Panc1 (cell line): ENCODE data around the gene CRYBG1. TPM values are rescaled to one million over a fixed set of nuclear protein-coding genes. Genes with fewer than 3 reads are reported as not detected.
A peak's percentile ranks its signal among the peaks of the same experiment; 100 is the strongest.

ENCODE experiments used
- ATAC-seq: fragments of 200-7000 bp; cut with Tn5 transposase; 2 replicates; pipeline ENCODE4 v1.9.1; 2020; ENCODE audit warnings: mild to moderate bottlenecking, moderate library complexity
- BruUV-seq: library from RNA; stranded (reverse); fragments of 400-500 nt; replicated peaks from 2 replicates; lab custom pipeline; 2021; lab: Mats Ljungman, UMichigan
- CTCF ChIA-PET: fragments of 300-600 bp; sonication (Branson Sonifier 250); formaldehyde crosslinking; loops from one replicate; lab custom pipeline; 2022; ENCODE audit warnings: antibody characterized with exemption; lab: Charles Lee
- POLR2A ChIA-PET: fragments of 300-600 bp; sonication (Branson Sonifier 250); formaldehyde crosslinking; loops from one replicate; lab custom pipeline; 2022; ENCODE audit warnings: antibody characterized with exemption; lab: Charles Lee
- DNase-seq: peaks from one replicate; pipeline ENCODE4 v3.0.0-alpha.2; 2010; ENCODE audit warnings: low read depth, low spot score
- H3K27ac ChIP-seq: 2 replicates; pipeline ENCODE4 v1.5.1; 2011; ENCODE audit warnings: mild to moderate bottlenecking, low read length, inconsistent platforms
- H3K27me3 ChIP-seq: fragments of 200-500 bp; sonication (Bioruptor generic); 2 replicates; pipeline ENCODE4 v1.6.0; 2014; ENCODE audit warnings: low read length, inconsistent platforms; ENCODE audit not compliant: control insufficient read depth, insufficient read depth
- H3K36me3 ChIP-seq: fragments of 200-500 bp; sonication (Bioruptor generic); 2 replicates; pipeline ENCODE4 v1.5.1; 2014; ENCODE audit warnings: inconsistent platforms, mild to moderate bottlenecking, low read length, moderate library complexity; ENCODE audit not compliant: control insufficient read depth, insufficient read depth
- H3K4me1 ChIP-seq: 2 replicates; pipeline ENCODE4 v1.5.1; 2011; ENCODE audit warnings: inconsistent platforms, mild to moderate bottlenecking, low read length, moderate library complexity; ENCODE audit not compliant: control insufficient read depth, insufficient read depth
- H3K4me3 ChIP-seq, 2 experiments: 2 replicates each; pipeline ENCODE4 v1.5.1; 2011 to 2012; ENCODE audit warnings: low read depth in 2 of 2, low read length in 2 of 2, mild to moderate bottlenecking in 2 of 2, inconsistent platforms in 1 of 2, moderate library complexity in 1 of 2
- H3K9me3 ChIP-seq: fragments of 200-500 bp; sonication (Bioruptor generic); 2 replicates; pipeline ENCODE4 v1.5.1; 2014; ENCODE audit warnings: low read depth, mild to moderate bottlenecking, inconsistent platforms, low read length, moderate library complexity; ENCODE audit not compliant: control insufficient read depth, insufficient read depth
- CTCF ChIP-seq: fragments of 450-650 bp; IDR thresholded peaks from 2 replicates; pipeline ENCODE4 v1.5.1; 2017; ENCODE audit warnings: mild to moderate bottlenecking
- POLR2AphosphoS5 ChIP-seq: IDR thresholded peaks from 2 replicates; pipeline ENCODE4 v1.6.1; 2012; ENCODE audit warnings: mild to moderate bottlenecking, low read depth, low read length, moderate library complexity
- REST ChIP-seq, 2 experiments: IDR thresholded peaks; 2 replicates each; pipeline ENCODE4 v1.6.1; 2011 to 2012; ENCODE audit warnings: low read depth in 2 of 2, control low read depth in 1 of 2, low read length in 1 of 2, mild to moderate bottlenecking in 1 of 2, moderate library complexity in 1 of 2; ENCODE audit not compliant: insufficient read depth in 1 of 2
- SIN3A ChIP-seq: IDR thresholded peaks from 2 replicates; pipeline ENCODE4 v1.6.1; 2012; ENCODE audit warnings: low read depth, mild to moderate bottlenecking, low read length, moderate library complexity, borderline replicate concordance; ENCODE audit not compliant: insufficient read depth
- TCF7L2 ChIP-seq: IDR thresholded peaks from 2 replicates; pipeline ENCODE4 v1.6.1; 2011; ENCODE audit warnings: mild to moderate bottlenecking, low read depth, low read length, inconsistent platforms
- in situ Hi-C: cut with HindIII; loops from 2 replicates; pipeline ENCODE4 v1.10.0; 2016; ENCODE audit warnings: low sequenced_read_pairs, low pct_unique_long_range_greater_than_20kb
- intact Hi-C: fragments of 100-400 bp; cut with micrococcal nuclease; formaldehyde crosslinking; loops from one replicate; pipeline ENCODE4 v1.10.0; 2022; ENCODE audit not compliant: unreplicated experiment
- total RNA-seq: library from RNA; stranded (reverse); gene quantifications from one replicate; pipeline ENCODE4 v1.2.1, GENCODE V29; 2021; ENCODE audit not compliant: unreplicated experiment

The CRYBG1 gene
- total RNA-seq, 1 experiment from 2014 or later, result 32.3 TPM

- Histone ChIP-seq H3K27ac (peak overlapping the region; percentile 65), H3K9me3 (no peaks in the 10 kb centered on the region), H3K4me3 (no peak overlapping the region), H3K27me3 (no peaks in the 10 kb centered on the region), H3K36me3 (no peaks in the 10 kb centered on the region; the same call in 1 of the 2 replicates), H3K4me1 (peaks cover 64% of the 10 kb centered on the region)
- intact Hi-C loops (no loop called here), in situ Hi-C loops (no loop called here)
- TF ChIP-seq REST (IDR thresholded peaks at IDR 0.05; ENCODE audit: insufficient read depth in 1 of 2, low read depth in 2 of 2, low read length in 1 of 2), result no peak
- TF ChIP-seq CTCF, result no peak
- TF ChIP-seq POLR2AphosphoS5, result no peak
- no peak for TF ChIP-seq SIN3A
- no peak for TF ChIP-seq TCF7L2
- DNase-seq, result no peak
- no TSS peak for BruUV-seq
- ChIA-PET POLR2A (no interaction called here), CTCF (no interaction called here)
- no peak for ATAC-seq
Measured at GRCh38 chr6:106516616-106517015, 156.1 kb downstream of the CRYBG1 start.

GRCh38 chr6:106517706-106518105 is 157.2 kb downstream of the CRYBG1 start:
- in situ Hi-C loops (no loop called here), intact Hi-C loops (no loop called here)
- Histone ChIP-seq H3K36me3 (no peaks in the 10 kb centered on the region; the same call in 1 of the 2 replicates), H3K27ac (peak overlapping the region; percentile 19; the same call in 1 of the 2 replicates), H3K4me1 (peaks cover 74% of the 10 kb centered on the region), H3K27me3 (no peaks in the 10 kb centered on the region), H3K4me3 (no peak overlapping the region), H3K9me3 (no peaks in the 10 kb centered on the region)
- TF ChIP-seq POLR2AphosphoS5, result no peak
- TF ChIP-seq TCF7L2, result no peak
- no peak for TF ChIP-seq SIN3A
- TF ChIP-seq REST (IDR thresholded peaks at IDR 0.05; ENCODE audit: insufficient read depth in 1 of 2, low read depth in 2 of 2, low read length in 1 of 2), result no peak
- TF ChIP-seq CTCF, result no peak
- POLR2A ChIA-PET, result no interaction called here
- ATAC-seq (no peak), DNase-seq (no peak)
- BruUV-seq, result no TSS peak
- CTCF ChIA-PET, result no interaction called here
